Measurements from ENCODE around the gene ANKRD42.

DNA sequence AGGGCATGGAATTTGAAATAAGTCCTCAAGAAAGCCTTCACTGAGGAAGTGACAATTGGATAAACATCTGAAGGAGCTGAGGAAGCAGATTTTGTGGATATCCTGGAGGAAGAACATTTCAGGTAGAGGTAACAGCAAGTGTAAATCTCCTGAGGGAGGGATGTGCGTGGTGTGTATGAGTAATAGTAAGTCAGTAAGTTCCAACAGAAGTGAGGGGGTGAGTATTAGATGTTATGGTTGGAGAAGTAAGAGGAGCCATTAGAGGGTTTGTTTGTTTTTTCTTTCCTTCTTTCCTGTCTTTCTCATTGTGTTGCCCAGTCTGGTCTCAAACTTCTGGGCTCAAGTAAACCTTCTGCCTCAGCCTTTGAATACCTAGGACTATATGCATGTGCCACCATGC, 29.0 kb downstream of the ANKRD42 start:
- TF ChIP-seq, protein P1, sequence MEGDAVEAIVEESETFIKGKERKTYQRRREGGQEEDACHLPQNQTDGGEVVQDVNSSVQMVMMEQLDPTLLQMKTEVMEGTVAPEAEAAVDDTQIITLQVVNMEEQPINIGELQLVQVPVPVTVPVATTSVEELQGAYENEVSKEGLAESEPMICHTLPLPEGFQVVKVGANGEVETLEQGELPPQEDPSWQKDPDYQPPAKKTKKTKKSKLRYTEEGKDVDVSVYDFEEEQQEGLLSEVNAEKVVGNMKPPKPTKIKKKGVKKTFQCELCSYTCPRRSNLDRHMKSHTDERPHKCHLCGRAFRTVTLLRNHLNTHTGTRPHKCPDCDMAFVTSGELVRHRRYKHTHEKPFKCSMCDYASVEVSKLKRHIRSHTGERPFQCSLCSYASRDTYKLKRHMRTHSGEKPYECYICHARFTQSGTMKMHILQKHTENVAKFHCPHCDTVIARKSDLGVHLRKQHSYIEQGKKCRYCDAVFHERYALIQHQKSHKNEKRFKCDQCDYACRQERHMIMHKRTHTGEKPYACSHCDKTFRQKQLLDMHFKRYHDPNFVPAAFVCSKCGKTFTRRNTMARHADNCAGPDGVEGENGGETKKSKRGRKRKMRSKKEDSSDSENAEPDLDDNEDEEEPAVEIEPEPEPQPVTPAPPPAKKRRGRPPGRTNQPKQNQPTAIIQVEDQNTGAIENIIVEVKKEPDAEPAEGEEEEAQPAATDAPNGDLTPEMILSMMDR (IDR thresholded peaks at IDR 0.05): no peak
- no peak for TF ChIP-seq POLR2A (IDR thresholded peaks at IDR 0.05)

Data from testis (tissue), 2 donors.